CD4-positive, alpha-beta T cell (primary cell): ENCODE data around the gene FBXO15. TPM values are rescaled to one million over a fixed set of nuclear protein-coding genes. Genes with fewer than 3 reads are reported as not detected.
A peak's percentile ranks its signal among the peaks of the same experiment; 100 is the strongest.

ENCODE experiments used
- ATAC-seq: fragments of 200-7000 bp; cut with Tn5 transposase; one replicate; pipeline ENCODE4 v1.10.0; 2022; ENCODE audit warnings: mild to moderate bottlenecking; ENCODE audit not compliant: poor library complexity
- CTCF ChIA-PET: fragments of 350-600 bp; sonication (Branson Sonifier 250); formaldehyde crosslinking; loops from one replicate; lab custom pipeline; 2021; ENCODE audit warnings: antibody characterized with exemption, inconsistent platforms; lab: Charles Lee
- POLR2A ChIA-PET: fragments of 350-600 bp; sonication (Branson Sonifier 250); formaldehyde crosslinking; loops from one replicate; lab custom pipeline; 2021; ENCODE audit warnings: antibody characterized with exemption, inconsistent platforms; lab: Charles Lee
- DNase-seq, 14 experiments: peaks; one replicate each; pipeline ENCODE4 v3.0.0-alpha.2; 2013 to 2020; ENCODE audit warnings: mixed read lengths in 2 of 14
- H3K27ac ChIP-seq, 2 donors: one replicate each; pipeline versions ENCODE4 v1.5.1 to v1.7.0; 2013; ENCODE audit warnings: low read length in 2 of 2, low read depth in 1 of 2, mild to moderate bottlenecking in 1 of 2
- H3K27me3 ChIP-seq, 2 experiments: 1 replicate in 1 of 2; 2 replicates in 1 of 2; pipeline versions ENCODE4 v1.6.1 to v1.7.0; 2013; ENCODE audit warnings: low read length in 2 of 2, control low read depth in 1 of 2, mild to moderate bottlenecking in 1 of 2, moderate library complexity in 1 of 2; ENCODE audit not compliant: insufficient read depth in 2 of 2, control insufficient read depth in 1 of 2
- H3K36me3 ChIP-seq: one replicate; pipeline ENCODE4 v1.6.1; 2013; ENCODE audit warnings: low read length, control low read depth; ENCODE audit not compliant: insufficient read depth
- H3K4me1 ChIP-seq: one replicate; pipeline ENCODE4 v1.6.1; 2013; ENCODE audit warnings: low read length, control low read depth; ENCODE audit not compliant: insufficient read depth
- H3K4me3 ChIP-seq: one replicate; pipeline ENCODE4 v1.5.1; 2013; ENCODE audit warnings: mild to moderate bottlenecking, low read length, moderate library complexity
- H3K9me3 ChIP-seq, 2 experiments: 1 replicate in 1 of 2; 2 replicates in 1 of 2; pipeline versions ENCODE4 v1.6.1 to v1.7.0; 2013; ENCODE audit warnings: low read length in 2 of 2, mild to moderate bottlenecking in 2 of 2, control low read depth in 1 of 2, moderate library complexity in 1 of 2; ENCODE audit not compliant: control insufficient read depth in 1 of 2, insufficient read depth in 1 of 2
- H3K27ac Mint-ChIP-seq: one replicate; pipeline ENCODE4 v1.8.0; 2020; ENCODE audit warnings: mixed read lengths
- H3K27me3 Mint-ChIP-seq: one replicate; pipeline ENCODE4 v1.8.0; 2021; ENCODE audit warnings: mixed read lengths
- H3K36me3 Mint-ChIP-seq: one replicate; pipeline ENCODE4 v1.8.0; 2021; ENCODE audit warnings: low read depth, mixed read lengths
- H3K4me1 Mint-ChIP-seq: one replicate; pipeline ENCODE4 v1.8.0; 2021; ENCODE audit warnings: low read depth, mixed read lengths
- H3K4me3 Mint-ChIP-seq: one replicate; pipeline ENCODE4 v1.8.0; 2020; ENCODE audit warnings: mild to moderate bottlenecking, mixed read lengths
- H3K9me3 Mint-ChIP-seq: one replicate; pipeline ENCODE4 v1.8.0; 2020; ENCODE audit warnings: mixed read lengths
- intact Hi-C, 2 experiments: fragments of 100-400 bp; cut with DNase I in 1 of 2; cut with micrococcal nuclease in 1 of 2; formaldehyde crosslinking; loops; one replicate each; pipeline versions ENCODE4 v1.15.1 to v1.9.0; 2023 to 2025; cut with DNase I, micrococcal nuclease
- total RNA-seq, 174 experiments: library from RNA in 2 of 174; stranded (reverse) in 2 of 174; gene quantifications; one replicate each; pipeline ENCODE4 v1.2.3 and lab custom pipeline; 2021 to 2026
- TF ChIP-seq, protein P1 (sequence below): fragments of 200-600 bp; IDR thresholded peaks from one replicate; pipeline ENCODE4 v1.8.0; 2022; ENCODE audit warnings: antibody characterized with exemption, mild to moderate bottlenecking

Gene FBXO15
- total RNA-seq, 2 experiments from 2014 or later: 0.58 to 1.0 TPM

- Histone ChIP-seq H3K27me3 (no peaks in the 10 kb centered on the region), H3K4me3 (no peak overlapping the region), H3K4me1 (peaks cover 7% of the 10 kb centered on the region), H3K27ac (no peak overlapping the region), H3K36me3 (no peaks in the 10 kb centered on the region), H3K9me3 (no peaks in the 10 kb centered on the region)
- no peaks in the 10 kb centered on the region for H3K36me3 Mint-ChIP-seq
- peaks cover 23% of the 10 kb centered on the region for H3K4me1 Mint-ChIP-seq
- intact Hi-C loops: no loop called here
- no peaks in the 10 kb centered on the region for H3K9me3 Mint-ChIP-seq
- no peak for ATAC-seq
- DNase-seq: no peak
- no peaks in the 10 kb centered on the region for H3K27me3 Mint-ChIP-seq
- peak overlapping the region; percentile 16 for H3K4me3 Mint-ChIP-seq
- CTCF ChIA-PET: no interaction called here
- TF ChIP-seq, protein P1, sequence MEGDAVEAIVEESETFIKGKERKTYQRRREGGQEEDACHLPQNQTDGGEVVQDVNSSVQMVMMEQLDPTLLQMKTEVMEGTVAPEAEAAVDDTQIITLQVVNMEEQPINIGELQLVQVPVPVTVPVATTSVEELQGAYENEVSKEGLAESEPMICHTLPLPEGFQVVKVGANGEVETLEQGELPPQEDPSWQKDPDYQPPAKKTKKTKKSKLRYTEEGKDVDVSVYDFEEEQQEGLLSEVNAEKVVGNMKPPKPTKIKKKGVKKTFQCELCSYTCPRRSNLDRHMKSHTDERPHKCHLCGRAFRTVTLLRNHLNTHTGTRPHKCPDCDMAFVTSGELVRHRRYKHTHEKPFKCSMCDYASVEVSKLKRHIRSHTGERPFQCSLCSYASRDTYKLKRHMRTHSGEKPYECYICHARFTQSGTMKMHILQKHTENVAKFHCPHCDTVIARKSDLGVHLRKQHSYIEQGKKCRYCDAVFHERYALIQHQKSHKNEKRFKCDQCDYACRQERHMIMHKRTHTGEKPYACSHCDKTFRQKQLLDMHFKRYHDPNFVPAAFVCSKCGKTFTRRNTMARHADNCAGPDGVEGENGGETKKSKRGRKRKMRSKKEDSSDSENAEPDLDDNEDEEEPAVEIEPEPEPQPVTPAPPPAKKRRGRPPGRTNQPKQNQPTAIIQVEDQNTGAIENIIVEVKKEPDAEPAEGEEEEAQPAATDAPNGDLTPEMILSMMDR: no peak
- POLR2A ChIA-PET: interaction anchor here (3.3 kb wide), 1 partner anchor 18 kb away, joined by 30 read pairs; no protein-coding TSS in a partner anchor
- peak overlapping the region; percentile 50 for H3K27ac Mint-ChIP-seq
Observed at GRCh38 chr18:74065366-74065765, 82.3 kb downstream of the FBXO15 start.

DNA sequence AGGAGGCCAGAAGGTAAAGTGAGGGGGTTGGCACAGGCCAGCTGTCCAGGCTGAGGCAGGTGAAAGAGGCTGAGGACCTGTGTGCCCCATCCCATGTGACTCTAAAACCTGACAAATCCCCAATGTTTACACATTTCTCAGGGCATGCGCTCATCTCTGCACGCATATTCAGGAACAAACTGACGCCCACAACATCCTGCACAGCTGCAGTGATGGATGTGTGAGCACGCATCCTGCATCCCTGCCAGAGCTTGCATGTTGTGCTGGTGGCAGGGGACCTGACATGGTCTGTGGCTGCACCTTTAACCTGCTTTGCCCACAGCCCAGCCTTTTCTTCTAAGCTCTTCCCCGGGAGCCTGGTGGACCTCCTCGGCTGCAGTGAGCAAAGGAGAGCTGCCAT lies 83.1 kb downstream of the FBXO15 start:
- Mint-ChIP-seq H3K27ac (peak overlapping the region; percentile 50), H3K4me3 (no peak overlapping the region), H3K9me3 (no peaks in the 10 kb centered on the region), H3K4me1 (peaks cover 23% of the 10 kb centered on the region), H3K36me3 (no peaks in the 10 kb centered on the region), H3K27me3 (no peaks in the 10 kb centered on the region)
- Histone ChIP-seq H3K4me1 (peaks cover 7% of the 10 kb centered on the region), H3K27ac (no peak overlapping the region), H3K36me3 (no peaks in the 10 kb centered on the region), H3K9me3 (no peaks in the 10 kb centered on the region), H3K27me3 (no peaks in the 10 kb centered on the region), H3K4me3 (no peak overlapping the region)
- ATAC-seq (peak; percentile 89), DNase-seq (peak in 6 of 14 experiments; percentile 24 to 56 (median 36))
- ChIA-PET CTCF (no interaction called here), POLR2A (interaction anchor here (0.9 to 3.3 kb wide), 2 partner anchors 9 to 18 kb away, joined by 3 to 30 read pairs; no protein-coding TSS in a partner anchor)
- TF ChIP-seq, protein P1: no peak
- intact Hi-C loops: no loop called here

- Histone ChIP-seq H3K4me1 (peaks cover 7% of the 10 kb centered on the region), H3K27ac (no peak overlapping the region), H3K9me3 (no peaks in the 10 kb centered on the region), H3K27me3 (no peaks in the 10 kb centered on the region), H3K36me3 (no peaks in the 10 kb centered on the region), H3K4me3 (no peak overlapping the region)
- no peaks in the 10 kb centered on the region for H3K36me3 Mint-ChIP-seq
- peaks cover 23% of the 10 kb centered on the region for H3K4me1 Mint-ChIP-seq
- H3K4me3 Mint-ChIP-seq: no peak overlapping the region
- no peak for ATAC-seq
- TF ChIP-seq, protein P1: no peak
- CTCF ChIA-PET: no interaction called here
- H3K27me3 Mint-ChIP-seq: no peaks in the 10 kb centered on the region
- POLR2A ChIA-PET: interaction anchor here (3.3 kb wide), 1 partner anchor 19 kb away, joined by 30 read pairs; no protein-coding TSS in a partner anchor
- intact Hi-C loops: no loop called here
- DNase-seq: no peak
- peak overlapping the region; percentile 50 for H3K27ac Mint-ChIP-seq
- no peaks in the 10 kb centered on the region for H3K9me3 Mint-ChIP-seq
Observed at GRCh38 chr18:74063557-74063956, 84.1 kb downstream of the FBXO15 start.
